GM21367 (cell line): ENCODE results near the gene FAM110C.
"Not testable (repeated sequence)": the region's sequence is repeated elsewhere in the genome, so short reads cannot be mapped to it uniquely, and the experiment has no call there.

Experiments used
- ATAC-seq: cut with Tn5 transposase; IDR thresholded peaks from one replicate; pipeline ENCODE4 v1.9.1; 2021; ENCODE audit not compliant: unreplicated experiment

Gene FAM110C, protein sequence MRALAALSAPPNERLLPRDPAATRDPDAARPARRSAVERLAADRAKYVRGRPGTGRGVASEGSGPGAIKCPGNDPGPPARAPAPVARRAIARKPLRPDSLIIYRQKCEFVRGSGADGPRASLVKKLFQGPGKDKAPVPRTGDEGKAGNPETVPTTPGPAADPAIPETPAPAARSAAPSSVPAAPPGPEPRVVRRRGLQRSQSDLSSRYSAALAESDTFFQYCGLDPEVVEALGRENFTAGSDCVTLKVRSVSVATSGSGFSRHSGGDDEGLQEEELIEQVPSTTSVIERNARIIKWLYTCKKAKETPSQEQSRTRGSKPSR

DNA sequence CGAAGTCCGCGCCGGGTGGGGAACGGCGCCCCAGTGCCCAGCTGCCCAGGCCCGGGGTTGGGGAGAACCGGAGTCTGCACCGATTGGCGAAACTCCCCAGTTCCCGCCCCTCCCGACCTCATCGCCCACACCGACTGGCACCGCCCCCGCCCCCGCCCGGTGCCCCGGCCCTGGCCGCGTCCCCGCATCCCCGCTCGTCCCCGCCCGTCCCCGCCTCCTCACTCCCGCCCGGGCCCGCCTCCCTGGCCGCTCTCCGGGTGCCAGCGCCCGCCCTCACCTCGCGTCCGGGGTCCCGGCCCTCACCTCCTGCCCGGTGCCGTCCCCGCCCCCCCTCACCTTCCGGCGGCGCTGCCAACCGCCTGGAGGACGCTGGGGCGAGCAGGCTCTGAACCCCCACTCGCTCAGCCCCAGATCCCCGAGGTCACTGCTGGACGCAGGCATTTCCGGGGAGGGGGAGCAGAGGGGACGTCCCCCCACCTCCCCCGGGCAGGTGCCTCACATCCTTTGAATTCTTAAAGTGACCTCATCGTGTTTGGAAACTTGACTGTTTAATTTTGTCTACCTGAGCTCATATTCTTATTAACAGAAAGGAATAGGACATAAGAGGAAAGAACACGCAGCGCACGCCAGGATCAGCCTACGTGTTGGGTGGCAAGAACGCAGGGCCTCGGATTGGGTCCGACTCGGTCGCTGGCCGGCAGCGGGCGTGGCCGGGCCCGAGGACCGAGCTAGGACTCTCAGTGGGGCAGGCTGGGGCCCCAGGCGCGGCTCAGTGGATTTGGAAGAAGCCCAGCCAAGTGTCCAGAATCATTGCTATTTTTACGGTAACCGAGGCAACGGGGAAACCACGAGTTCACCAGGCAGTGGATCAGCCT, at the start of gene FAM110C:
TSS of gene FAM110C (minus strand) at position 35 of the 875 bp plus-strand sequence. CDS start 120 bp downstream, outside the sequence.
- no peak for ATAC-seq

DNA sequence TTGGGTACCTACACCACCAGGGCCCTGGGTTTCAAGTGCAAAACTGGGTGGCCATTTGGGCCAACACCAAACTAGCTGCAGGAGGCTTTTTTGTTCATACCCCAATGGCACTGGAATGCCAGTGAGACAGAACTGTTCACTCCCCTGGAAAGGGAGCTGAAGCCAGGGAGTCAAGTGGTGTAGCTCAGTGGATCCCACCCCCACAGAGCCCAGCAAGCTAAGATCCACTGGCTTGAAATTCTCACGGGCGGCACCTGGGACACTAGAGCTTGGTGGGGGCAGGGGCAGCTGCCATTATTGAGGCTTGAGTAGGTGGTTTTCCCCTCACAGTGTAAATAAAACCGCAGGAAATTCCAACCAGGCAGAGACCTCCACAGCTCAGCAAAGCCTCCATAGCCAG, 46.0 kb upstream of the FAM110C start:
- ATAC-seq, result no peak

DNA sequence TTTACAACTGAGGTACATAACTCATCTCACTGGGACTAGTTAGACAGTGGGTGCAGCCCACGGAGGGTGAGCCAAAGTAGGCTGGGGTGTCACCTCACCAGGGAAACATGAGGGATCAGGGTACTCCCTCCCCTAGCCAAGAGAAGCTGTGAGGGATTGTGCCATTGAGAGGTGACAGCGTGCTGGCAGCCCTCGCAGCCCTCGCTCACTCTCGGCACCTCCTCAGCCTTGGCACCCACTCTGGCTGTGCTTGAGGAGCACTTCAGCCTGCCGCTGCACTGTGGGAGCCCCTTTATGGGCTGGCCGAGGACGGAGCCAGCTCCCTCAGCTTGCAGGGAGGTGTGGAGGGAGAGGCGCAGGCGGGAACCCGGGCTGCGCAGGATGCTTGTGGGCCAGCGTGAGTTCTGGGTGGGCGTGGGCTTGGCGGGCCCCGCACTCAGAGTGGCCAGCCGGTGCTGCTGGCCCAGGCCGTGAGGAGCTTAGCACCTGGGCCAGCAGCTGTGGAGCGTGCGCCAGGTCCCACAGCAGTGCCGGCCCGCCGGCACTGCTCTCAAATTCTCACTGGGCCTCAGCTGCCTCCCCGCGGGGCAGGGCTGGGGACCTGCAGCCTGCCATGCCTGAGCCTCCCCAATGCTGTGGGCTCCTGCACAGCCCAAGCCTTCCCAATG, 44.5 kb upstream of the FAM110C start:
- no peak for ATAC-seq

DNA sequence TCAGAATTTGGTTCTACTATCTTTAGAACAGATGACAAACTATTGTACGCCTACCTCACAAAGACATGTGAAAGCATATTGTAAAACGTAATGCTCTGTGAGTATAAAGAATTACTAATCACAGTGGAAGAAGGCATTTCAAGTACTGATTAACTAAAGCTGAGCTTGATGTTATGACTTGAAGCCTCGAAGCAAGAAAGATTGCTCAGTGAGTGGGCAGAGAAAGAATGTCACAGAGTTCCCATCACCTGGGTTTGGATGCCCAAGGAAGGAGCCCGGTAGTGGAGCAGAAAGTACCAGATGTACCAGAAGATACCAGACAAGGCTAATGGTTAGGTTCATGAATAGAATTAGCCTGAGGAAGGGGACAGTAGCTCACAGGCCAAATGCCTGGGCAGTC, 39.5 kb upstream of the FAM110C start:
- no peak for ATAC-seq

DNA sequence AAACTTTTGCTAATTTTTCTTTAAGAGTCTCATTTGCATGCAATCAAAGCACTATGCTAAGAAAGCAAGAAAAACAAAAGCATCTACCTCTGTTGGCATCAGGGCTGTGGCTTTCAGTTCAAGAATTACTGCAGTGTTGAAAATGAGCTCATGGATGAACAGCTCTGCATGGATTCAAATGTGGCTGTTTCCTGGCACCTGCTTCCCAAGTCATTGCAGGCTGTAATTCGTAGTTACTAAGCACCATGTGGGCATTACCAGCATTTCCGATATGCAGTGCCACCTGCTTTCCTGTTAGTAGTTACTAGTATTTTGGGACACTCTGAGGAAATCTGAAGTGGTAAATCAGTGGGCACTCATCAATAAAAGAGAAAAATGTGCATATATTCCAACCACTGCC, 37.8 kb upstream of the FAM110C start:
- no peak for ATAC-seq

DNA sequence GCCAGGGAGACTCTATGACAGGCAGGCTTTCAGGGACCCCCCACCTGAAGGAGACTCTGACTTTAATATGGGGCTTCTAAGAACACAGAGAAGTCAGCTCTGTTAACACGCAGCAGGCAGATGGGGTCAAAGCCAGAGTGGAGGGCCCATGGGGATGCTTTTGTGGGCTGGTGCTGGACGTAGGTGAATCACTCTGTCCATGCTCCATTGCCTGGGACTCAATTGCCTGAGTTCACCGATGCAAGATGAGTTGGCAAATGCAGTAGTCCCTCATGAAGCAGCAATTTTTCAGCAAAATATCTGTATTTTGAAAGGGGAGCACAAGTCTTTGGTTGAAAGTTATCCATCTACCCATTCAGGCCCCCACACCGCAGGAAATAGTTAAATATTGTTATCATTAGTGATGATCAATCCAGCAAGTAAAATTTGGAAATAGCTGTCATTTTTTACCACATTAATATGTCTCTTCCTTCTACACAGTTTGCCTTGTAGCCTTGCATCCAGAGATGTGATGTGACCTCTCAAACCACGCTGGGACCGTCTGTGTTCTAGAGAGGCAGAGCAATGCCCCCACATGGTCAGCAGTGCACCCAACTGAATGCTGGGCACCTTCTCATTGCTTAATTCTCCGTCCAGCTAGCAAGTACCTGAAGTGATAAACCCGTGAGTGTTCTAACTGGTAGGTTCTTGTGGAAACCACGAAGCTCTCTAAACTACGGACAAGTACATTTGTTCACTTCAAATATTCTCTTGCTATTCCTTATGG, 34.8 kb upstream of the FAM110C start:
- ATAC-seq, result no peak

DNA sequence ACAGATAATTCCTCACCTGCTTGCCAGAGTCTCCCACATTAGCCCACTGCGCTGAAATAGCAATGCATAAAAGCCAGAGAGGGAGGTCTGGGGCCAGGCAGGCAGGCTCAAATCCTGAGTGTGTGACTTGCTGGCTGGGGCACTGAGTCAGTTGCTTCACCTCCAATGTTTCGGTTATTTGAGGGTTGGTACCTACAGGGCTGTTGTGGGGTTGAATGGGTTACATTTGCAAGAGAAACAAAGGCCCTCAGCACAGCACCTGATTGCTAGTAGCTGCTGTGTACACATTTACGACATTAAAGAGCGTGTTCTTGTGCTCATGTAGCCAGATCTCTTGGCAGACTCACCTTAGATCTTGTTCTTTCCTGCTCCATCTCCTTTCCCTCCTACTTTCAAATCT, 34.1 kb upstream of the FAM110C start:
- no peak for ATAC-seq

DNA sequence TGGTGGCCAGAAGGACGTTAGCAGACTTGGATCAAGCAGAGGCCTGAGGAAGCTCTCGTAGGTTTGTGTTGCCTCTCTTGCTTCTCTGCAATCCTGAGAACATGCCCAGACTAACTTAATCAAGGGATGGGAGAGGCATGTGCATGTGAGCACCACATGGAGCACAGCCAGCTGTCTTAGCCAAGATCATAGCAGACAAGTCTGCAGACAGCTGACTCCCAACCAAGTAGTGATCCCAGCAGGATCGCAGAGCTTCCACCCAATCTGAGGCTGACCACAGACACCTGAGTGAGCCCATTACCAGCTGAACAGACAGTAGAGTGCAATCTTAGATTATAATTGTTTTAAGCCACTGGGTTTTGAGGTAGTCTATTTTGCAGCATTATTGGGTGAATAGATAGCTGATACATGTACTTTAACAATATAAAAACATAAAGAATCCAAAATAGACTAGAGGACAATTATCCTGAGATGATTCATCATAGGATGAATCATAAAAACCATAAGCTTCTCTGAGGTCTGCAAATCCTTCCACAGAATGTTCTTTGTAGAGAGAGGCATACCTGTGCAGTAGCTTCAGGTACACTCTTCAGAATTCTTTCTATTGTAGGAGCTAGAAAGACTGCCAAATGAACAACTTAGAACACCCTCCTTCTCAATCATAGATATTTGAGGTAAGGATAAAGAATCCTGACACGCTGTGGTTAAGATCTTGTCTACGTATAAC, 25.2 kb upstream of the FAM110C start:
- no peak for ATAC-seq

DNA sequence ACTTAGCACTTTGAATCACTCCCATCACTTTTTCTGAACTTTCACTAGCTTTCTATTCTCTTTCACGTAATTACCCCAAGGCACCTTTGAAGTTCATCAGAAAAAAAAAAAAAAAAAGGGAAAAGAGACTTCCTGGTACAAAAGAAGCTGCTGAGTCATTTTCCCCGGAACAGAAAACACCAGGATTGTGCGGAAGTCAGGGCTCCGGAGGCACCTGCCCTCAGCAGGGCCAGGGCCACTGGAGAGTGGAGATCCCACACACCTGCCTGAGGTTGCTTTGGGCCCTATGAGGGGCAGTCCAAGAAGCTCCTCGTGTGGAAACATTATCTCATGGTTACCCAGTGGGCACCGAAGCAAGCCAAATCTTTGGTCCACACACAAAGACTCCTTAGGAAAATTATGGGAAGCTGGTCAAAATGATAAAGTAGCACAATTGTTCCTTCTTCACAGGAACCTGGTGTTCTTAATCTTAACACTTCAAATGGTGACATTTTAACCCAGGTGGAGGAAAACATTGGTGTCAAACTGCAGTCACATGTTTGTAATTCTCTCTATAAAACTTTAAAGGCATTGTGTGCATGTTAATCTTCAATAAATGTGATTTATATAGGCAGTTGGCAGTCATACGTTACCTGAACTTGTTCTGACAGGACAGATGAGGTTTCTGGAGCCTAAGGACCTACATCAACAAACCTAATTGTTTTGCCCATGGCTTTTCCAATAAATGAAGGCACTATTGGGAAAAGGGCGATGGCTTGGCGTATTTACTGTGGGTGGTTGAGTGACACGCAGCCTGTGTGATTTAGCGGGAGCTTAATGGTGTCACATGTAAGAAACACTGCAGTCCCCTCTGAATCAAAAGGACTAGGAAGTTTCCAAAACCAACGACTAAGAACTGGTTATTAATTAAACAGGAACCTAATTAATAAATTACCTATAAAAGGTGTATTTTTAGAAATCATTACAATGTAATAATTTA, 23.4 kb upstream of the FAM110C start:
- no peak for ATAC-seq

DNA sequence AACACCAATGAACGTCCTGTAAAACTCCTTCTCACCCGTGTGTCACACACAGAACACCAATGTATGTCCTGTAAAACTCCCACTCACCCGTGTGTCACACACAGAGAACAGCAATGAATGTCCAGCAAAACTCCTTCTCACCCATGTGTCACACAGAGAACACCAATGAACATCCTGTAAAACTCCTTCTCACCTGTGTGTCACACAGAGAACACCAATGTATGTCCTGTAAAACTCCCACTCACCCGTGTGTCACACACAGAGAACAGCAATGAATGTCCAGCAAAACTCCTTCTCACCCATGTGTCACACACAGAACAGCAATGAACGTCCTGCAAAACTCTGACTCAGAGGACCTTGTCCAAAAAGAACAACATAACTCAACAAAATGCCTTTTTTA, 22.3 kb upstream of the FAM110C start:
- ATAC-seq, result not testable (repeated sequence)

DNA sequence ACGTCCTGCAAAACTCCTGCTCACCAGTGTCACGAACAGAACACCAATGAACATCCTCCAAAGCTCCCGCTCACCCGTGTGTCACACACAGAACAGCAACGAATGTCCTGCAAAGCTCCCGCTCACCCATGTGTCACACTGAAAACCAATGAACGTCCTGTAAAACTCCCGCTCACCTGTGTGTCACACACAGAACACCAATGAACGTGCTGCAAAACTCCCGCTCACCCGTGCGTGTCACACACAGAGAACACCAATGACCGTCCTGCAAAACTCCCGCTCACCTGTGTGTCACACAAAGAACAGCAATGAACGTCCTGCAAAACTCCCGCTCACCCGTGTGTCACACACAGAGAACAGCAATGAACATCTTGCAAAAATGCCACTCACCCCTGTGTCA, 20.5 kb upstream of the FAM110C start:
- ATAC-seq, result no peak

DNA sequence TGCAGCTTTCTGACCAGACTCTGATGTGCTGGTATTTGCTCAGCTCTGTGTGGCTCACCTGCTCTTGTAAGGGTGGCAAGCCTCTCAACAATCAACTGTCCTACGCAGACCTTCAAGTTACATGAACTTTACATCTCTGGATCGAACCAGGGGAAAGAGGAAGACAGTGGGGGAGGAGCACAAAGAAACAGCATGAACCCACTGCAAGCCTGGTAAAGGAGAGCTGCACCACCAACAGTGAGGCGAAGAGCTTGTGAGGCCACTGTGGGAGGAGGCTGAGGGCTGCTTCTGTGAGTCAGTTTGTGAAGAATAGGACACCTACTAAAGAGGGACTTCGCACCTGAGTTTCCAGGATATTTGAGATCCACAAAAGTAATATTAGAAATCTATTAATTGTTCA, 18.8 kb upstream of the FAM110C start:
- ATAC-seq, result no peak

DNA sequence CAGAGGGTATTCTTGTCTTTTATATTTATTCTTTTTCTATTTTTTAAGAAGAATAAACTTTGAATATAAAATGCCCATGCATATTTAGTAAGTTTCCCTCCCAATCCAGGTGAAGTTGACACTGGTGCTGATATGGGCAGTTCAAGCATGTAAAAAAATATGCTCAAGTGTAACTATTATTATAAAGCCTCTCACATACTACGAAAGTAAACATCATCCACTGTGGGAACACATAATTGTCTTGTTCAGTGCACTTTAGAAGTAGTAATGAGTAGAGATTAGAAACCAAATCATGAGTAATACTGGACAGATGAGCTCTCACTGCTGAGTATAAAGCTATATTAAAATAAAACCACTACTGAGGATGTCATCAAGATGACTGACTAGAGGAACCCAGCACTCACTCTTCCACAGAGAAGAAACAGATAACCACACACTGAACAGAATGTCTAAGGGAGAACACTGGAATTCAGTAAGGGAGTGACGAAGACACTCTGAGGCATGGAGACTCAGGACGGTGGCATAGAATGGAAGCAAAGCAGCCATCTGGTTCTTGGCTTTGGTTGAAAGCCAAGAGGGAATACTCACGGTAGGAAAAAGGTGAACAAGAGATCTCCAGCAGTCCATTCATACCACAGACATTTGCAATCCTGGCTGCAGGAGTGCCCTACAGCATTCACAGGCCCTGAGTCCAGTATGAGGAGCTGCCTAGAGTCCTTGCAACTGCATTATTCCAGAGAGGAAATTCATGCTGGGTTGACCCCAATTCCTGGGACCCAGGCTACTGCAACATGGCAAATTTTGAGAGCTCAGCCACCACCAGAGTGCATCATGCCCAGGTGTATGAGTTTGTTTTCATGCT, 9.5 kb upstream of the FAM110C start:
- no peak for ATAC-seq

DNA sequence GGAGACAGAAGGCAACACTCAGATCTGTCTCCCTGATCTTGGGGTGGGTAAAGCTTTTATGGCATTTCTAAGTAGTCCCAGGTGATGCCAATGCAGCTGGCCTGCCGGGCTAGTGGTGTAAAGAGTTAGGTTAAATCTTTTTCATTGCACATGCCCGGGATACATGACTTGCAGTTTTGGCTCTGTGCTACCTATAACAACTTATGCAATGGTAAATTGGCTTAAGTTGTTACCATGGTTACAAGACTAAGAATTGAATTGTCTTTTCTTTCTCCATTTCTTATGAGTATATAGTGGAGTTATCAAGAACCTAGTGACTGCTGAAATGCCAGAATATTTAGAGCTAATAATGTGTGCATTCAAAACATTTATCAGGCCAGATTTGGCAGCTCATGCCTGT, 5.3 kb upstream of the FAM110C start:
- ATAC-seq, result no peak

DNA sequence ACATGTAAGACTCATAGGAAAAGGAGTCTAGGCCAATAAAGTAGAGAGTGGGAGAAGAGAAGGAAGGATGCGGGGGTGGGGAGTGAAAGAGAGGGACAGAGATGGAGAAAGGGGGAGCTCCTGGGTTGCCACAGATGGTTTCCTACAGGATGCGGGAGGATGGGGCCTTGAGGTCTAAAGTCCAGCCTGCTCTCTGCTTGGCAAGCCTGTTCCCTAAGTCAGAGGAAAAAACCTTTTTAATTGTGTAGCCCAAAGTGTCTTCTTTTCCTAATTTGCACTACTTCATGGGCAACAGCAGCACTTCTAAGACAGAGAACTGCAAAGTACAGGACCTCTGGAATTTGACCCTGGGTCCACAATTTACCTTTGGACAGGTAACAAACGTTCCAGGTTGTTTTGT, 1.4 kb upstream of the FAM110C start:
- no peak for ATAC-seq

DNA sequence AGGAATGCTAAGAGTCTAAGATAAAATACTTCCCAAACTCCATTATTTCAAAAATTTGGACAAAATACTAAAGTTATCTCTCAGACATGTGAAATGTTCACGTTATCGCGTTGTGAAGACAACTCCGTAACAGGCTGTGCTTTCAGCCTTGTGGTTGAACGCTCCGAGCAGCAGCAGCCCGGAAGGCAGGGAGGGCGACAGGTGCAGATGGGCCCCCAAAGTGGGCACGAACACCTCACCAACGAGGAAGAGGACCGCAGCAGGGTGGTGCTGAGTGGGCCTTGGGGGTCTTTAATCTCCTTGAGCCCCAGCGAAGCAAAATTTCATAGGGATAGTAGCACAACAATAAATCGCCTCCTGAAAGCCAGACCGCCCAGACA, 1.0 kb upstream of the FAM110C start:
- no peak for ATAC-seq

DNA sequence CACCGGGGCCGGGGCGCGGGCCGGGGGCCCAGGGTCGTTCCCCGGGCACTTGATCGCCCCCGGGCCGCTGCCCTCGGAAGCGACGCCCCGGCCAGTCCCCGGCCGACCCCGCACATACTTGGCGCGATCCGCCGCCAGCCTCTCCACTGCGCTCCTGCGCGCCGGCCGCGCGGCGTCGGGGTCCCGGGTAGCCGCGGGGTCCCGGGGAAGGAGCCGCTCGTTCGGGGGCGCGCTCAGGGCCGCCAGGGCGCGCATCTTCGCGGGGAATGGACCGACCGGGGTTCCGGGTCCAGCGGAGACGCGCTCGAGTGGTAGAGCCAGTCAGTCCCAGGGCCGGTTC, 204 bp downstream of the FAM110C start:
- ATAC-seq, result no peak

DNA sequence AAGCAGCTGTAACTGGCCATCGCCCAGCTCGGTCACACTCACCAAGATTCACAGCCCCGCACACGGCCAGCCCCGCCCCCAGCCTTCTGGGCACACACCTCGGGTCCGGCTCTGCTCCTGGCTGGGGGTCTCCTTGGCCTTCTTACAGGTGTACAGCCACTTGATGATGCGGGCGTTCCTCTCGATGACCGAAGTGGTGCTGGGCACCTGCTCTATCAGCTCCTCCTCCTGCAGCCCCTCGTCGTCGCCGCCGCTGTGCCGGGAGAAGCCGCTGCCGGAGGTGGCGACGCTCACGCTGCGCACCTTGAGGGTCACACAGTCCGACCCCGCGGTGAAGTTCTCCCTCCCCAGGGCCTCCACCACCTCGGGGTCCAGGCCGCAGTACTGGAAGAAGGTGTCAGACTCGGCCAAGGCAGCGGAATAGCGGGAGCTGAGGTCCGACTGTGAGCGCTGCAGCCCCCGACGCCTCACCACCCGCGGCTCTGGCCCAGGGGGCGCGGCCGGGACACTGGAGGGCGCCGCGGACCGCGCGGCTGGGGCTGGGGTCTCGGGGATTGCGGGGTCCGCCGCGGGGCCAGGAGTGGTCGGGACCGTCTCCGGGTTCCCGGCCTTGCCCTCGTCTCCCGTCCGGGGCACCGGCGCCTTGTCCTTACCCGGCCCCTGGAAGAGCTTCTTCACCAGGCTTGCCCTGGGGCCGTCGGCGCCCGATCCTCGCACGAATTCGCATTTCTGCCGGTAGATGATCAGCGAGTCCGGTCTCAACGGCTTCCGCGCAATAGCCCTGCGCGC, 769 bp downstream of the FAM110C start:
- no peak for ATAC-seq
